Measurements from ENCODE around the gene OXER1.
"Not testable (repeated sequence)": the region's sequence is repeated elsewhere in the genome, so short reads cannot be mapped to it uniquely, and the experiment has no call there.

OXER1 gene

GRCh38 chr2:42747422-42747821, 16.5 kb downstream of the OXER1 start:
- no peak for DNase-seq

- DNase-seq = no peak
These were observed 19.3 kb downstream of the OXER1 start for GRCh38 chr2:42744545-42745082.

DNA sequence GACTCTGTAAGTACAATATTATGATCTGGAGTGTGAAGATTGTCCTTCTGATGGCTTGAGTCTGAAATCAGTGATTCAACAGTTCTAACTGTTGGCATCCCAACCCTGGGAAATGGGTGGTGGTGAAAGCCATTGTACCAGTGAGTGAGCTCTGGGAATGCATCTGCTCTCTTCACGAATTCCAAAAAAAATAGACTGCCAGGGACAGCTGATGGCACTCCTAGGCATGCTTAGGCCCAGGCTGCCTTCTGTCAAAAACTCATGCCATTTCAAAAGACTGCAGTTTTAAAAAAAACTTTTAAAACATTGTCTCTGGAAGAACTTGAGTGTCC, 20.3 kb downstream of the OXER1 start:
- no peak for DNase-seq

DNA sequence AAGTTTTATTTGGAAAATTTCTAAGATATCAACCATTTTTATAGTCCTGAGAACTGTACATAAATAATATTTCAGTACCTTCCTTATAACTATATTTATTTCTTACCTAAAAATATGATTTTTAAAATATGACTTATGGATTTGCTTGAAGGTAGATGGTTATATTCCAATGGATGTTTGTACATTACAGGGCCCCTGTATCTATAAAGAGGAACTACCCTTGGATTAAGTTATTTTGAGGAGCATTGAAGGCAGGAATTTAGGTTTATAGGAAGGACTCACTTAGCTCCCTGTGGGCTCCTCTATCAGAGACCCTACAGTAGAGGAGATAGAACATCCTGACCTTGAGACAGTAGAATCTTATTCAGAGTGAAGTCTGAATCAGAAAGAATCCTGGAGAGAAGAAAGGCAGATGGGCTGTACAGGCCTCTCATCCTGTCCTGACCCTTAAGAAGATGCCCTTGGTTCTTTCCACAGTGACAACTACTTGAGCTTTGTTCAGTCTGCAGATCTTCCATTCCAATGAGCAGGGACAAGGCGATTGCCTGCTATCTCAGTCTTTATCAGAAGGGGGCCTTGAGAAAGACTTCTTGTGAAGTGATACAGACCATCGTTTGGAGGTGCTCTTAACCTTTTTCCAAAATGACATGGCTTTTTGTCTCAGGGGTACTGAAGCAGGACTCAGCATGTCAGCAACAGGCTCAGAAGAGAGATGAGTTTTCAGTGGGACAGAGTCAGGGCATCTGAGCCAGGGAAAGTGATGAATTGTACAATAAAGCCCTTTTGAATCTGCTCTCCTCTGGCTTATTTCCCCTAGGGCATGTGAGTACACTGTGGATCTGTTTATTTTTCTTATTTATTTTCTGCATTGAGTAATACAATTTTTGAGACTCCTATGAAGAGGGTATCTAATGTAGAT, 20.9 kb downstream of the OXER1 start:
- no peak for DNase-seq

GRCh38 chr2:42741140-42741539, 22.8 kb downstream of the OXER1 start:
- no peak for DNase-seq

DNA sequence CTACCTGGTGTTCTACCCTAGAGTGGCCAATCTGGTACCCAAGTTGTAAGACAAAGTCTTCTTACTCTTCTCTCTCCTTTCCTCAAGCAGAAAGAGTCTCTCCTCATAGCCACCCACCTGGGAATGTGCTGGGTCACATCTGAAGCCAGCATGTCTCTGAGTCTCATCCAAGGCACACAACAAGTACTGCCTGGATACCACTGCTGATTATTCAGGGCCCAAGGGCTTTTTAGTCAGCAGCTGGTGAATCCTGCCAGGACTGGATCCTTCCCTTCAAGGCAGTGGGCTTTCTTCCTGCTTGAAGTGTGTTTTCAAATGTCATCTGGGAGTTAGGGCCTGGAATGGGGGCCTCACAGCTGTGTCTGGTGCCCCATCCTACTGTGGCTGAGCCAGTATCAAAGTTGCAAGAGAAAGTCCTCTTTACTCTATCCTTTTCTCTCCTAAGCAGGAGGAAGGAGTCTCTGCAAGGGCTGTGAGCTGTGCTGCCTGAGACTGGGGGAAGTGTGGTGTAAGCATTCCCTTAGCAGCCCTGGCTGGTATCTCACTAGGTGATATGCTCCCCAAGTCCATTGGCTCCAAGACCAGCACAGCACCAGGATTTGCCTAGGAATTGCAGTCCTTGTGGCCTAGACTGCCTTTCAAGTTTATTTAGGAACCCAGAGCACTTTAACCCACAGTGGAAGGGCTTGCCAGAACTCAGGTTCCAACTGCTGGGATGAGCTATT, 27.2 kb downstream of the OXER1 start:
- DNase-seq = no peak

GRCh38 chr2:42733852-42734251, 30.1 kb downstream of the OXER1 start:
- DNase-seq = no peak

GRCh38 chr2:42731316-42731715, 32.6 kb downstream of the OXER1 start:
- not testable (repeated sequence) for DNase-seq

DNA sequence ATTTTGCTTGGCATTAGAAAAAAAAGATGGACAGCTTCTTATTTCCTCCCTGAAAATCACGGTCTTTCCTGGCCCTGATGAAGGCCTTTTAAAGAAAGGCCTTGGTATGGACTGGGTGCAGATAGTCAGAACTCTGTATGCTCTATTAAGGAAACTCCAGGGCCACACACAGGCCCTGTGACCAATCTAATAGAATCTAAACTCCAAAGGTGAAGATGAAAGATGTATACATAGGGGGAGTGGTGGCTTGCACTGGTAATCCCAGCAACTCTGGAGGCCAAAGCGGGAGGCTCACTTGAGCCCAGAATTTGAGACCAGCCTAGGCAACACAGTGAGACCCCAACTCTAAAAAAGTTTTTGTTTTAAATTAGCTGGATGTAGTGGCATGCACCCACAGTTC, 37.3 kb downstream of the OXER1 start:
- DNase-seq = no peak

- DNase-seq = no peak
These were observed 38.3 kb downstream of the OXER1 start for GRCh38 chr2:42725657-42726056.

DNA sequence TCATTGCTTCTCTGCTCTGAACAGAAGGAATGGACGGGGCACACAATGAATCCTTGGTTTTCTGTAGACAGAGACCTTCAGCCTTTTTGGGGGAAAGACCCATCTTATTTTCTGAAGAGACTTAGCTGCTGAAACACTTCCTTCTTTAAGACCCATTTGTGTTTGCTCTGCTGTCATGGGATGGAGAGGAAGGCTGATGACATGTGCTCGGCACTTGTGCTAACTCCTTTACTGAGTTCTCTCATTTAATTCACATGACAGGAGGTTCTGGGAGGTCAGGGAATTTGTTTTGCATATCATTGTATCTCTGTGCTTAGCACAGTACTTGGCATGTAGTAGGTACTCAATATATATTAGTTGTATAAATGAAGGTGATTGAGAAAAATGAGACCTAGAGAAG, 39.0 kb downstream of the OXER1 start:
- DNase-seq = no peak

DNA sequence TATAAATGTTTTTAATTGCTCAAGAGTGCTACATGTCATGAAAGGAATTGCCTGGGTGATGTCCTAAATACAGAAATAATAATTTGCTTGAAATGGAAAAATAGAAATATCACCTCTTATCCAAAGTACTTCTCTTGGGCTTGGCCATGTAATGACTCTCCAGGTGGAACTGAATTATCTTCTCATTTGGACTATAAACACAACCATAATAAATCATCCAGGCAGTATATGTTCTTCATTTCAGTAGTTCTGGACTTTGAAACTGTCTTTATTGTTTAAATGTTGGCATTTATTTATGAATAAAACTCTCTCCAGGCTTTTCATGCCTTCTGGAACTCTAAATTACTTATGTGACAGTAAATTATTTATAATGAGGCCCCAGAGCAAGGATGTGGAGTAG, 40.5 kb downstream of the OXER1 start:
- no peak for DNase-seq

- peak; percentile 86 for DNase-seq
These were observed 41.4 kb downstream of the OXER1 start for GRCh38 chr2:42722320-42723190.

DNA sequence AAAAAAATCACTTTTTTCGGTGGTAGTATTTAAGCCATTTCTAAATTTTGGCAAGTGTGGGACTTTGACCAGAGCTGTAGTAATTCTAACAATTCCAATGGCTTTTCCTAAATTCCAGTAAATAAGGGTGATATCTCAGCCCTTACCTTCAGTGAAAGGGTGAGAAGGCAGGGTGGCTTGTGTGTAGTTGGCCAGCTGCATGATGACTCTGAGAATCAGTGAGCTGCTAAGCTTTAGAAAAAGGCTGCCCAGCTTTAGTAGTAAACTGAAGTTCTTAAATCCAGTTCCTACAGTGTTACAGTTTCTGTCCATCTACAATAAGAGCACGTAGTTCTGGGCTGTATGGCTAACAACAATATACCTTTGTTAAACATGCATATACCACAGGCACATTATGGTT, 42.0 kb downstream of the OXER1 start:
- no peak for DNase-seq

GRCh38 chr2:42714686-42715085, 49.2 kb downstream of the OXER1 start:
- no peak for DNase-seq

- DNase-seq = peak; percentile 23
These were observed 50.0 kb downstream of the OXER1 start for GRCh38 chr2:42713920-42714319.

DNA sequence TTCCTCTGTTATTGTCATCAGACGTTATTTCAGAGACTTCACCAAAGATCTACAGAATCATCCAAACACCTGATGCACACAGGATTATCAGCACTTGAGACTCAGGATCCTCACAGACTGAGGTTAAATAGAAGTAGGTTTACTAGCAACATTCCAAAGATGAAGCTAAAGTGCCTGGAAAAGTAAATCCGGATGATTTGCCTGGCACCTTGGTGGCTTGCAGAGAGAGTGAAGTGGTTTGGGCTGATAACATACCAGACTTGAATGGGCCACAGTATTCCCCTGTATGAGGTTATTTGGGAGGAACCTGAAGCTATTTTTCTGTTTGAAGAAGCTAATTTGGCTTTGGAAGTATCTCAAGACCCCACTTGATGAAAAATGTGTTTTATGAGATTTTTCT, 51.0 kb downstream of the OXER1 start:
- no peak for DNase-seq
